ENCODE measurements around the gene PTPRB. TPM values are rescaled to one million over a fixed set of nuclear protein-coding genes. Genes with fewer than 3 reads are reported as not detected.

The PTPRB gene
- total RNA-seq = 58.9 and 147 TPM in 2 replicates

GRCh38 chr12:70637303-70638085 is at the start of gene PTPRB:
Gene PTPRB (minus strand): TSS chr12:70637429. CDS start chr12:70637395, 34 bp downstream.
- peak; percentile 81 for DNase-seq (ENCODE audit: extremely low read depth, low read depth, low spot score)

GRCh38 chr12:70686907-70687306 is 49.7 kb upstream of the PTPRB start:
- DNase-seq (ENCODE audit: extremely low read depth, low read depth, low spot score) = no peak

GRCh38 chr12:70686299-70686698 is 49.1 kb upstream of the PTPRB start:
- no peak for DNase-seq (ENCODE audit: extremely low read depth, low read depth, low spot score)

- DNase-seq (ENCODE audit: extremely low read depth, low read depth, low spot score) = no peak
These were observed 46.7 kb upstream of the PTPRB start for GRCh38 chr12:70683976-70684375.

- no peak for DNase-seq (ENCODE audit: extremely low read depth, low read depth, low spot score)
These were observed 34.5 kb upstream of the PTPRB start for GRCh38 chr12:70671698-70672097.

- no peak for DNase-seq (ENCODE audit: extremely low read depth, low read depth, low spot score)
These were observed 33.7 kb upstream of the PTPRB start for GRCh38 chr12:70670948-70671347.

GRCh38 chr12:70667253-70667652 is 30.0 kb upstream of the PTPRB start:
- no peak for DNase-seq (ENCODE audit: extremely low read depth, low read depth, low spot score)

GRCh38 chr12:70666364-70666763 is 29.1 kb upstream of the PTPRB start:
- DNase-seq (ENCODE audit: extremely low read depth, low read depth, low spot score) = no peak

GRCh38 chr12:70664465-70664881 is 27.2 kb upstream of the PTPRB start:
- no peak for DNase-seq (ENCODE audit: extremely low read depth, low read depth, low spot score)

GRCh38 chr12:70663838-70664237 is 26.6 kb upstream of the PTPRB start:
- DNase-seq (ENCODE audit: extremely low read depth, low read depth, low spot score) = no peak

- peak; percentile 74 for DNase-seq (ENCODE audit: extremely low read depth, low read depth, low spot score)
These were observed 24.4 kb upstream of the PTPRB start for GRCh38 chr12:70661466-70662161.

- no peak for DNase-seq (ENCODE audit: extremely low read depth, low read depth, low spot score)
These were observed 23.5 kb upstream of the PTPRB start for GRCh38 chr12:70660620-70661219.

GRCh38 chr12:70660002-70660604 is 22.9 kb upstream of the PTPRB start:
- DNase-seq (ENCODE audit: extremely low read depth, low read depth, low spot score) = no peak

- DNase-seq (ENCODE audit: extremely low read depth, low read depth, low spot score) = no peak
These were observed 21.9 kb upstream of the PTPRB start for GRCh38 chr12:70659077-70659606.

- DNase-seq (ENCODE audit: extremely low read depth, low read depth, low spot score) = no peak
These were observed 20.5 kb upstream of the PTPRB start for GRCh38 chr12:70657616-70658286.

- no peak for DNase-seq (ENCODE audit: extremely low read depth, low read depth, low spot score)
These were observed 15.2 kb upstream of the PTPRB start for GRCh38 chr12:70652451-70652850.

- DNase-seq (ENCODE audit: extremely low read depth, low read depth, low spot score) = no peak
These were observed 11.6 kb upstream of the PTPRB start for GRCh38 chr12:70648831-70649230.

- no peak for DNase-seq (ENCODE audit: extremely low read depth, low read depth, low spot score)
These were observed 11.0 kb upstream of the PTPRB start for GRCh38 chr12:70648191-70648590.

- DNase-seq (ENCODE audit: extremely low read depth, low read depth, low spot score) = no peak
These were observed 9.6 kb upstream of the PTPRB start for GRCh38 chr12:70646850-70647249.

GRCh38 chr12:70645494-70646317 is 8.5 kb upstream of the PTPRB start:
- peak; percentile 94 for DNase-seq (ENCODE audit: extremely low read depth, low read depth, low spot score)

Data from glomerular endothelial cell (primary cell).